Suprapubic skin (tissue), 4 donors: ENCODE results near the gene HIP1. TPM values are rescaled to one million over a fixed set of nuclear protein-coding genes. Genes with fewer than 3 reads are reported as not detected.
A peak's percentile ranks its signal among the peaks of the same experiment; 100 is the strongest.
"Not testable (repeated sequence)": the region's sequence is repeated elsewhere in the genome, so short reads cannot be mapped to it uniquely, and the experiment has no call there.

Experiments used
- DNase-seq, 2 donors: peaks; one replicate each; pipeline ENCODE4 v3.0.0-alpha.2; 2019; ENCODE audit warnings: low spot score in 2 of 2
- H3K27ac ChIP-seq: fragments of 200-600 bp; sonication (generic); one replicate; pipeline ENCODE4 v1.5.1; 2019
- H3K27me3 ChIP-seq: fragments of 200-600 bp; sonication (generic); one replicate; pipeline ENCODE4 v1.5.1; 2019
- H3K36me3 ChIP-seq: fragments of 200-600 bp; sonication (generic); one replicate; pipeline ENCODE4 v1.5.1; 2019
- H3K4me1 ChIP-seq: fragments of 200-600 bp; sonication (generic); one replicate; pipeline ENCODE4 v1.5.1; 2019
- H3K4me3 ChIP-seq: fragments of 200-600 bp; sonication (generic); one replicate; pipeline ENCODE4 v1.5.1; 2019; ENCODE audit warnings: mild to moderate bottlenecking
- H3K9me3 ChIP-seq: fragments of 200-600 bp; sonication (generic); one replicate; pipeline ENCODE4 v1.5.1; 2019
- EP300 ChIP-seq: sonication (generic); formaldehyde crosslinking; IDR thresholded peaks from one replicate; pipeline ENCODE4 v1.6.1; 2017; ENCODE audit warnings: antibody characterized with exemption
- POLR2A ChIP-seq, 2 donors: fragments of 450-650 bp; IDR thresholded peaks; one replicate each; pipeline ENCODE4 v1.6.1; 2017; ENCODE audit warnings: antibody characterized with exemption in 2 of 2, mild to moderate bottlenecking in 2 of 2, moderate library complexity in 2 of 2
- POLR2AphosphoS5 ChIP-seq, 3 donors: sonication (generic); formaldehyde crosslinking; IDR thresholded peaks; one replicate each; pipeline ENCODE4 v1.6.1; 2017; ENCODE audit warnings: antibody characterized with exemption in 3 of 3
- whole genome bisulfite sequencing: methylation state at CpG from one replicate; pipeline ENCODE4 v1.1.5; 2018; 5-methylcytosine and 5-hydroxymethylcytosine counted together
- total RNA-seq, 4 donors: library from RNA; depleted of rRNA; stranded (reverse); fragments of >200 nt; gene quantifications; one replicate each; pipeline ENCODE4 v1.1.0, GENCODE V29; 2016
- TF ChIP-seq, protein P1 (sequence below), 2 donors: fragments of 200-600 bp in 1 of 2; fragments of 450-650 bp in 1 of 2; sonication (generic) in 1 of 2; IDR thresholded peaks; one replicate each; pipeline ENCODE4 v1.5.1; 2016 to 2019; ENCODE audit warnings: antibody characterized with exemption in 2 of 2, mild to moderate bottlenecking in 1 of 2, moderate library complexity in 1 of 2

Gene HIP1
- total RNA-seq, 4 donors from 2014 or later, result 16.0 to 29.4 (median 22.3) TPM

DNA sequence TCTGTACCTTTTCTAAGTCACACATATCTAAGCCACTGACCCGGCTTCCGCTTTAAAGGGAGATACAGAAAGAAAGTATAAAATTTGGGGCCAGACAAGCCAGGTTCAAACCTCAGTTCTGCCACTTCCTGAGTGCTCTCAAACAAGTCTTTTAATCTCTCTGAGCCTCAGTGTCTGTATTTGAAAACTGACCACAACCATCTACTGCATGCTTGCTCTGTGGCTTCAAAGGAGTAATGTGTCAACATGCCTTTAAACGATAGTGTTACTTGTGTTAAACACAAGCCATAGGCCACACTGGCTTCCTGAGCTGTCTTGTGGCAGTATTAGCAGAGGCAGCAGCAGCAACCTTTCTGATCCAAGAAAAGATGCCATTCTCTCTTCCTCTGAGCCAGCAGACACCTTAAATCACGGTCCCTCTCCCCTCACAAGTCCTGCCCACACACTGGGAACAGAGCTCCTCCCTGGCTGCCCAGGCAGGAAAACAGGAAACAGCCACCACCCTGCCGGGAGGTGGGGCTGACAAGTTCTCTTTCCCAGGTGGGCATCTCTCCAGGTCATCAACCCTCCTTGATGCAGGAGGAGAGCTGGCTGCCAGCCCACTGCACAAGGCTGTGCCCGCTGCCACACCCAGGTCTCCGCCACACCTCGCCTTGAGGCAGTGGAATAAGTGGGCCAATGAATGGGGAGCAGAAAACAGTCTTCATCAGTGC is 10.7 kb downstream of the HIP1 start:
- Histone ChIP-seq H3K9me3 (no peaks in the 10 kb centered on the region), H3K36me3 (no peaks in the 10 kb centered on the region), H3K27ac (peak overlapping the region; percentile 5), H3K27me3 (no peaks in the 10 kb centered on the region), H3K4me1 (peaks cover 21% of the 10 kb centered on the region), H3K4me3 (no peak overlapping the region)
- DNase-seq, result peak in 1 of 2 donors; percentile 84
- WGBS, result 34% methylated on average over 8 of the region's 8 CpGs
- TF ChIP-seq POLR2AphosphoS5 (IDR thresholded peaks at IDR 0.05), result peak in 1 of 3 donors; percentile 8
- no peak for TF ChIP-seq POLR2A (IDR thresholded peaks at IDR 0.05)
- TF ChIP-seq EP300, result no peak

DNA sequence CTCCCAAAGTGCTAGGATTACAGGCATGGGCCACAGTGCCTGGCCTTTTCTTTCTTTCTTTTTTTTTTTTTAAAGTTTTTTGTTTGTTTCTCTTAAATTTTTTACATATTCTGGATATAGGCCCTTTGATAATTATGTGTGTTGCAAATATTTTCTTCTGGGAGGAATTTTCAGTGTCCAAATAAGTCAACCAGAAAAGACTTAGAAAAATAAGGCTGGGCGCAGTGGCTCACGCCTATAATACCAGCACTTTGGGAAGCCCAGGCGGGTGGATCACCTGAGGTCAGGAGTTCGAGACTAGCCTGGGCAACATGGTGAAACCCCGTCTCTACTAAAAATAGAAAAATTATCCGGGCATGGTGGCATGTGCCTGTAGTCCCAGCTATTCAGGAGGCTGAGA is 11.4 kb downstream of the HIP1 start:
- 61% methylated on average over 6 of the region's 6 CpGs for WGBS
- H3K9me3 ChIP-seq, H3K36me3 ChIP-seq, H3K4me3 ChIP-seq, H3K27me3 ChIP-seq, DNase-seq: not testable (repeated sequence)
- Histone ChIP-seq H3K27ac (peak overlapping the region; percentile 5), H3K4me1 (peaks cover 21% of the 10 kb centered on the region)

DNA sequence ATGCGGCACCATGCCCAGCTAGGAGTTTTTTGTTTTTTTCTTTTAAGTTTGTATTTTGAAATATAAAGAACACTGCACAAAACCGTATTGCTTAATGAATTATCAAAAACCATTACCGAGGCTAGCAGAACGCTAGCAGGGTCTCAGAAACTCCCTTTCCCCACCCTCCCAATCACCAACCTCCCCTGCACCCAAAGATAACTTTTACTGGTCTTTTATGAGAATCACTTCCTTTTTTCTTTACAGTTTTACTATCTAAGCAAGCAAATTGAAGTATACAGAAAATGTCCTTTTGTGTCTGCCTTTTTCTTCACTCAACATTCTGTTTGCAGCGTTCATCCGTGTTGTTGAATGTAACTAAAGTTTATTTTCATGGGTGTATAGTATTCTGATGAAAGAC is 13.4 kb downstream of the HIP1 start:
- Histone ChIP-seq H3K4me1 (peaks cover 21% of the 10 kb centered on the region), H3K36me3 (no peaks in the 10 kb centered on the region), H3K4me3 (no peak overlapping the region), H3K27me3 (no peaks in the 10 kb centered on the region), H3K9me3 (no peaks in the 10 kb centered on the region), H3K27ac (no peak overlapping the region)
- no peak for DNase-seq
- TF ChIP-seq, protein P1, sequence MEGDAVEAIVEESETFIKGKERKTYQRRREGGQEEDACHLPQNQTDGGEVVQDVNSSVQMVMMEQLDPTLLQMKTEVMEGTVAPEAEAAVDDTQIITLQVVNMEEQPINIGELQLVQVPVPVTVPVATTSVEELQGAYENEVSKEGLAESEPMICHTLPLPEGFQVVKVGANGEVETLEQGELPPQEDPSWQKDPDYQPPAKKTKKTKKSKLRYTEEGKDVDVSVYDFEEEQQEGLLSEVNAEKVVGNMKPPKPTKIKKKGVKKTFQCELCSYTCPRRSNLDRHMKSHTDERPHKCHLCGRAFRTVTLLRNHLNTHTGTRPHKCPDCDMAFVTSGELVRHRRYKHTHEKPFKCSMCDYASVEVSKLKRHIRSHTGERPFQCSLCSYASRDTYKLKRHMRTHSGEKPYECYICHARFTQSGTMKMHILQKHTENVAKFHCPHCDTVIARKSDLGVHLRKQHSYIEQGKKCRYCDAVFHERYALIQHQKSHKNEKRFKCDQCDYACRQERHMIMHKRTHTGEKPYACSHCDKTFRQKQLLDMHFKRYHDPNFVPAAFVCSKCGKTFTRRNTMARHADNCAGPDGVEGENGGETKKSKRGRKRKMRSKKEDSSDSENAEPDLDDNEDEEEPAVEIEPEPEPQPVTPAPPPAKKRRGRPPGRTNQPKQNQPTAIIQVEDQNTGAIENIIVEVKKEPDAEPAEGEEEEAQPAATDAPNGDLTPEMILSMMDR (IDR thresholded peaks at IDR 0.05), result no peak
- TF ChIP-seq EP300 (no peak), POLR2A (IDR thresholded peaks at IDR 0.05) (no peak), POLR2AphosphoS5 (IDR thresholded peaks at IDR 0.05) (no peak)
- 88% methylated on average over 6 of the region's 6 CpGs for WGBS

DNA sequence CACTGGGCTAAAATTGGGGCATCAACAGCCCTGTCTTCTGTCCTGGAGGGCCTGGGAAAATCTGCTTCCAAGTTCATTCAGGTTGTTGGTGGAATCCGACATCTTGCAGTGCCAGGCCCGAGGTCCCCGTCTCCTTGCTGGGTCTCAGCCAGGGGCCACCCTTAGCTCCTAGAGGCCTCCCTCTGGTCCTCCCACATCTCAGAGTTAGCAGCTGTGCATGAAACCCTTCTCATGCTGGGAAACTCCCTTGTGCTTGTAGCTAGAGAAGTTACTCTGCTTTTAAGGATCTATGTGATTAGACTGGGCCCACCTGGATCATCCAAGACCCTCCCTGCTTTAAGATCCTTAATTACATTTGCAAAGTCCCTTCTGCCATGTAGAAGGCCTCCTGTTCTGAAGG is 15.3 kb downstream of the HIP1 start:
- Histone ChIP-seq H3K4me3 (no peak overlapping the region), H3K27me3 (no peaks in the 10 kb centered on the region), H3K4me1 (peaks cover 11% of the 10 kb centered on the region), H3K9me3 (no peaks in the 10 kb centered on the region), H3K27ac (no peak overlapping the region), H3K36me3 (no peaks in the 10 kb centered on the region)
- TF ChIP-seq POLR2AphosphoS5 (IDR thresholded peaks at IDR 0.05) (no peak), POLR2A (IDR thresholded peaks at IDR 0.05) (no peak), EP300 (no peak)
- TF ChIP-seq, protein P1 (IDR thresholded peaks at IDR 0.05), result no peak
- DNase-seq, result no peak
- WGBS, result 57% methylated on average over 3 of the region's 3 CpGs

DNA sequence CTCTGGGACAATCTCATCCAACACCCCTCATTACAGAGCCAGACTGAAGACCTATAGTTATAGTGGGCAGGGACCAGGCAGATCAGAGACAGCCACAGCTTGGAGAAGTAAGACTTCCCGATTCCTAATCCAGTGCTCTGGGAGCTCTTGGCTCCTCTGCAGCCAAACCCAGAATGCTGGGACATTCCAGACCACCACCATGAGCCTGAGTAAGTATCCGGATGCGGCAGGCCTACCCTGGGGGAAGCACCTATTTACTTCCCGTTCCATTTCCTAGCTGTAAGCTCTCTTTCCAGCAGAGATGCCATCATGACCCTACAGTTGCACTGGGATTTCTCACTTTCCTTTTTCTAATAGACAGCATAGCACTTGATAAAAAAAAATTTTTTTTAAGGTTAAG is 16.4 kb downstream of the HIP1 start:
- DNase-seq, result no peak
- H3K27ac ChIP-seq, result no peak overlapping the region
- 61% methylated on average over 4 of the region's 4 CpGs for WGBS
- H3K36me3 ChIP-seq, result no peaks in the 10 kb centered on the region
- H3K4me3 ChIP-seq, result no peak overlapping the region
- H3K9me3 ChIP-seq, result no peaks in the 10 kb centered on the region
- peaks cover 3% of the 10 kb centered on the region for H3K4me1 ChIP-seq
- H3K27me3 ChIP-seq, result no peaks in the 10 kb centered on the region
- TF ChIP-seq, protein P1 (IDR thresholded peaks at IDR 0.05), result no peak
- TF ChIP-seq EP300, result no peak
- TF ChIP-seq POLR2AphosphoS5 (IDR thresholded peaks at IDR 0.05), result no peak
- no peak for TF ChIP-seq POLR2A (IDR thresholded peaks at IDR 0.05)

DNA sequence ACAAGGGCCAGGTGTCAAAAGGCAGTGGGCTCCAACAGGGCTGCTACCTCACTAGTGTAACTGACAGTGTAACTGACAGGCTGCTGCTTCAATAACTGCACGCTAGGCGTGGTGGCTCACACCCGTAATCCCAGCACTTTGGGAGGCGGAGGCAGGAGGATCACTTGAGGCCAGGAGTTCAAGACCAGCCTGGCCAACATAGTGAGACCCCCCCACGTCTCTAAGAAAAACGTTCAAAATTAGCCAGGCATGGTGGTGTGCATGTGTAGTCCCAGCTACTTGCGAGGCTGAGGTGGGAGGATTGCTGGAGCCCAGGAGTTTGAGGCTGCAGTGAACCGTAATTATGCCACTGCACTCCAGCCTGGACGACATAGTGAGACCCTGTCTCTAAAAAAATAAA is 16.8 kb downstream of the HIP1 start:
- DNase-seq, H3K4me3 ChIP-seq, H3K4me1 ChIP-seq, H3K36me3 ChIP-seq, H3K27me3 ChIP-seq, H3K27ac ChIP-seq, H3K9me3 ChIP-seq: not testable (repeated sequence)
- WGBS, result 91% methylated on average over 5 of the region's 9 CpGs

DNA sequence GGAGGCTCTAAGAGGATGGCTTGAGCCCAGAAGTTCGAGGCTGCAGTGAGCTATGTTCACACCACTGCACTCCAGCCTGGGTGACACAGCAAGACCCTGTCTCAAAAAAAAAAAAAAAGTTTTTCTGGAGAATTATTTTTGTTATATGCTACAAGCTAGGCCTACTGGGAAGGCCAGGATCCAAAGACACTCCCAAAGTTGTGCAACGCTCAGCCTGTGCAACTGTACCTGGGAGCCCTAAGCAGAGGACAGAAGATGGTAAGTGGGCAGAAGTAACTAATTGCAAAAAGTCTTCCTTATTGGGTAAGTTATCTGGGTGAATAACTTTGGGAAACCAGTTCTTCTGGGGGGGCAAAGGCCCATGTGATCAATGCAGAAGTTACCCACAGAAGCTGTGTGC is 17.3 kb downstream of the HIP1 start:
- Histone ChIP-seq H3K36me3 (no peaks in the 10 kb centered on the region), H3K27ac (no peak overlapping the region), H3K4me1 (peaks cover 3% of the 10 kb centered on the region), H3K9me3 (no peaks in the 10 kb centered on the region), H3K4me3 (no peak overlapping the region), H3K27me3 (no peaks in the 10 kb centered on the region)
- no peak for TF ChIP-seq POLR2AphosphoS5 (IDR thresholded peaks at IDR 0.05)
- no peak for TF ChIP-seq POLR2A (IDR thresholded peaks at IDR 0.05)
- TF ChIP-seq EP300, result no peak
- TF ChIP-seq, protein P1 (IDR thresholded peaks at IDR 0.05), result no peak
- DNase-seq, result no peak
- WGBS, result 80% methylated on average over 2 of the region's 2 CpGs
